Measurements from ENCODE around the gene ITGB2.

Gene ITGB2

GRCh38 chr21:44920694-44921604 is at the start of gene ITGB2:
TSS of gene ITGB2 (minus strand) at chr21:44920899. CDS start at chr21:44910782, 10,117 bp downstream.
- DNase-seq (ENCODE audit: low read depth in 2 of 2) = peak in 1 of 2 donors; percentile 48

- no peak for DNase-seq (ENCODE audit: low read depth in 2 of 2)
Observed at GRCh38 chr21:44969931-44970755, 49.4 kb upstream of the ITGB2 start.

GRCh38 chr21:44969066-44969670 is 48.5 kb upstream of the ITGB2 start:
- DNase-seq (ENCODE audit: low read depth in 2 of 2) = no peak

GRCh38 chr21:44967082-44968047 is 46.7 kb upstream of the ITGB2 start:
- no peak for DNase-seq (ENCODE audit: low read depth in 2 of 2)

GRCh38 chr21:44966135-44967081 is 45.7 kb upstream of the ITGB2 start:
- DNase-seq (ENCODE audit: low read depth in 2 of 2) = no peak

DNA sequence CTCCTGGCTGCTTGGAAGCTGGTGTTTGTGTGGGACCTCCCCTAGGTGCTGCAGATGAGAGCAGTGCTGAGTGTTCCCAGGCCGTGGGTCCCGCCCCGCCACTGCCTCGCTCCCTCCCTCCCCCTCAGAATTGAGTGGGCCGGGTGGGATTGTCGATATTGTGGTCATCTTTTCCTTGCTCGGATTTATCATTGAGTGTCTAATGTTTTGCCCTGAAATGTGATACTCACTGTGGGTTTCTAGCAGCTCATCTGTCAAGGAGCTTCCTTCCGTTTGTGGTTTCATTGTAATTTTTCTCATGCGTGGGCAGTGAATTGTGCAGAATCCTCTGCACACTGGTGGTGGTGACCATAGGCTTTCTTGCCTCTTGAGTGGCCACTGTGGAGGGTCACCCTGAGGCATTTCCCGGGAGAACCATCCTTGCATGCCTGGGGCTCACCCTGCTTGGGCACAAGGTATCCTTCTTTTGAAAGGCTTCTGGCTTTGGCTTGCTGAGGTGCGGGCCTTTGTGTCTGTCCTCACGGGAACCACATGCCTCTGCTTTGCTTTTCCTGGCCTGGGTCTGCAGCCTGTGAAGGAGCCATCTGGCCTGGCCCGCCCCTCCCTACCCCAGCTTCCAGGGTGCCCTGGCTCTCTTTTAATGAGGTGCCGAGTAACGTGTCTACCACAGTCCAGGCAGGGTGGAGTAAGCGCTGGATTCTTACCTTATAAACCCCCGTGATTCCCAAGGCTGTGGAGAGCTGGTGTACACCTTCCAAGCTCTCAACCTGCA is 44.7 kb upstream of the ITGB2 start:
- peak in 1 of 2 donors; percentile 15 for DNase-seq (ENCODE audit: low read depth in 2 of 2)

GRCh38 chr21:44964381-44964780 is 43.7 kb upstream of the ITGB2 start:
- DNase-seq (ENCODE audit: low read depth in 2 of 2) = no peak

GRCh38 chr21:44962403-44962966 is 41.8 kb upstream of the ITGB2 start:
- no peak for DNase-seq (ENCODE audit: low read depth in 2 of 2)

GRCh38 chr21:44960141-44961092 is 39.7 kb upstream of the ITGB2 start:
- DNase-seq (ENCODE audit: low read depth in 2 of 2) = no peak

DNA sequence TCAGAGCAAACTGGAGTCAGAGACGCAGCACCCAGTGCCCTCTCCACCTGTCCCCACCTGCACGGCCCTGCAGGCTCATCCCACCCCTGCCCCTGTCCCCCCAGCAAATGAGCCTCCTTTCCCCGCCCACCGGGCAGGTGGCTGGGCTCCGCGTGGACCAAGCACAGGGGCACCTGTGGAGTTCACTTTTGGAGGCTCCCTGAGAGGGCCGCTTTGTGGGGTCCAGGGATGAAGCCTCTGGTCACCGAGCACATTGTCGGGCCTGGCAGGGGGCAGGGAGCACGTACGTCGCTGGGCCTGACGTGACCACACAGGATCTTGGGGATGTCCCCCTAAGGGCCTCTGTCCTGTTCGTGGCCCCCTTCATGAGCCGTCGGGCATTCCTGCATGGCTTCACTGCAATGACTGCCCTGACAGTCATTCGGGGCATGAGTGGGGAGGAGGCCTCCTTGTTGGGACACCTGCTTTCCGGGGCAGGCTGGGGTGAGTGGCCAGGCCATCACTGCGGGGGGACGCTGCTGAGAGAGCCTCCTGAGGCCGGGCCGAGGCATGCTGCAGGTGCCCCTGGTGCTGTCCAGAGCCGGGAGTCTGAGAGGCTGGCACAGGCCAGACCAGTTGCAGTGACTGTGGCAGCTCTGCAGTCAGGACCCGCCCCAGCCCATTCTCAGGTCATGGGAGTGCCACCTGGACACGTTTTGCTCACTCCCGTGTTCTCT is 38.8 kb upstream of the ITGB2 start:
- no peak for DNase-seq (ENCODE audit: low read depth in 2 of 2)

DNA sequence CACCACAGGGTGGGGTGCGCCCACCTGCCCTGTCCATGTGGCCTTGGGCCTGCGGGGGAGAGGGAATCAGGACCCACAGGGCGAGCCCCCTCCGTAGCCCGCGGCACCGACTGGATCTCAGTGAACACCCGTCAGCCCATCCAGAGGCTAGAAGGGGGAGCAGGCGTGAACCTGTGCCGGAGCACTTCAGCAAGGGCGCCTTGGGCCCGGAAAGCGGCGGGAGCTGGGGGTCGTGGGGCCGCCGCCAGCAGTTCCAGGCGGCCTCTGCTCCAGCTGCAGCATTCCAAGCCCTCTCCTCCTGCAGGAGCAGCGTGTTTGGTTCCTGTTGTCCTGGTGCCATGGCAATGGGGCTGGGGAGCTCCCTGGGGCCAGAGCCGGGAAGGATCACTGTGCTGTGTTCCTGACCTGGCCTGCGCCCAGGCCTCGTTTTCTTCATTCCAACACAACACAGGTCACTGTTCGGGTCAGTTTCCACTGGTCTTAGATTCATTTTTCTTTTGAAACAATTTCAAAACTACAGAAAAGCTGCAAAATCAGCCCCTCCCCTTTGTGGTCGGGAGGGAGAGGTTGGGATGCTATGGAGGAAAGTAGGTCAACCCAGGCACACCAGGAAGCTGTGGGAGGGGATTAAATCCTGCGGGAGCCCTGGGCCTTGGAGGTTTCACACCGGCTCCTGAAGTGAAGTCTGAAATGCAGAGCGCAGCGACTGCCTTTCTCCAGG is 37.9 kb upstream of the ITGB2 start:
- no peak for DNase-seq (ENCODE audit: low read depth in 2 of 2)

DNA sequence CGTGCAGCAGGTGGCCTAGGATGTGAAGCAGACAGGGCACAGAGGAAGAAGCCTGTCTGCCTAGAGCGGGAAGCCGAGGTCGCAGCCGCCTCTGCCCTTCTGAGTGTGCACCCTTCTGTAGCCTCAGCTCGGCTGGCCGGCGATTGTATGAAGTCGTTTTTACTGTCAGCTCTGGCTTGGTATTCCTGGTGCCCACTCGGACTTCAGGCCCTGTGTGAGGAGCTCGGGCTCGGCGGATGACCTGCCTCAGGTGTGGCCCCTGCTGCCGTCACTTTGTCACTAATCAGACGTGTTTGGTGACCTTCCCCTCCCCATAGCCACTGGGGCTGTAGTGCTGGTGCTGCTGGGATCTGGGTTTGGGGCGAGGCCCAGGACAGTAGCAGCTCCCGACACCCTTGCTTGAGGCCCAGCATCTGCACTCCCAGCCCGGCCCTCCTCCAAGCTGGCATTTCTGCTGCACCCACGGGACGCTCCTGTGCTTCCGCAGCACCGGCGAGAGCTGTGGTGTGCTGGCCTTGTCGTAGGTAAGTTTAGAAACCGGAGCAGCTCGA is 37.3 kb upstream of the ITGB2 start:
- DNase-seq (ENCODE audit: low read depth in 2 of 2) = no peak

DNA sequence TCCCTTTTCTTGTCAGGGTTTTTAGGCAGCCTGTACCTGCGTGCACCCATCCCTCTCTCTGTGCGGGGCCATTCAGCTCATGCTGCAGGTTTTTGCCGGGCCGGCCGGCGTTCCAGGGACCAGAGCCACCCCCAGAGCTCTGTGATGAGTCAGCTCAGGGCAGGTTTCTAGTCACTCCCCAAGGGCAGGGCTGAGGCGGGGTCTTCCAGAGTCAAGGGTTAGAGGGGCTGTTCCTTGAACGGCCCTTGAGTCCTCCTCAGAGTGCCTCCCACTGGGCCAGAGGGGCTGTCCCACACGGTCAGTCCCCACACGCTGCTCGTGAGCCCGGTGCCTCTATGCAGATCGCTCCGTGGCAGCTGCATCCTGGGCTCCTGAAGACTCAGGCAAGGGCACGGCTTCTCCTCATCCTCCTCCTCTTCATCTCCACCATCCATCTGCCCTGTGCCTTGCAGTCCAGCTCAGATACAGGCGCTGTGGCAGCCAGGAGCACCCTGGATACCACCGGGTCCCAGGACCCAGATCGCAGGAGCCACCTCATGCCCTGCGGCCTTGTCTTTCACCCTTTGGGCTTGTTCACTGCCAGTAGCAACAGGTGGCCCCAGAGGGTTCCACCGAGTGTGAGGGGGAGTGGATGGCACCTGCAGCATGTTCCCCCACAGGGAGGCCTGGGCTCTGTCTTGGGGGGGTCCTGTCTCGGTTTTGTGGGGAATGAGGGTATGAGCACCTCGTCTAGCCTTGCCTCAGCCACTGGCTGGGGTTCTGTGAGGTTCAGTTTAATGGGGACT is 36.5 kb upstream of the ITGB2 start:
- no peak for DNase-seq (ENCODE audit: low read depth in 2 of 2)

DNA sequence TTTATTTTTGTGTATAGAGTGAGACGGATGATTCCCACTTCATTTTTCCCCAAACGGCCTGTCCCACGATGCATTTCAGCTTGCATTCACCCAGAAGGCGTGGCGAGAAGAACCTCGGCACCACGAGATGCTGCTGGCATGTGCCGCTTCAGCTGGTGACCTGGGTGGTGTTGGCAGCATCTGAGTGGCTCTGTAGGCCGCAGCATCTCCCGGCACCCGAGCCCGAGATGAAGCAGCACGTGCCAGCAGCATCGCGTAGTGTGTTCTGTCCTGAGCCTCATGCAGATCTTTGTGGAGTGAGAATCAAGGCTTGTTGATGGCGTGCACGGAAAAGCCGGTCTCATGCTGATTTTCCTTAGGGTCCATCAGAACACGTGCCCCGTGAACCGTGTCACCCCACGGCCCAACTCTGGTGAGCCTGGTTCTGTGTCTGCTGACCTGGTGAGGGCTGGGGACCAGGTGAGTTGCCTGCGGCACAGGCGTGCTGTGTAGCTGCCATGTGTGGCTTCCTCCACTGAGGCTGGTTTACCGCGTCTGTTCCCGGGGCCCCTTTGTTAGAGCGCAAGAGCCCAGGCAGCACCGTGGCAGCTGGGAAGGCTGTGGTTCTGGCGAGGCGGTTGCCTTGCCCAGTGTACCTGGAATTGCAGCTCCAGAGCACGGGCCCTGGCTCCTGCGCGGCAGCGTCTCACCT is 35.8 kb upstream of the ITGB2 start:
- no peak for DNase-seq (ENCODE audit: low read depth in 2 of 2)

GRCh38 chr21:44955798-44956175 is 35.1 kb upstream of the ITGB2 start:
- DNase-seq (ENCODE audit: low read depth in 2 of 2) = no peak
